NCI-H510A treated with DMSO at 0.1 percent for 48 hours (cell line): Measurements from ENCODE around the gene CCL13.

Experiments
- DNase-seq: peaks from one replicate; lab custom pipeline; 2025; lab: John Stamatoyannopoulos, UW

The CCL13 gene

GRCh38 chr17:34363183-34363661 is 6.9 kb downstream of the CCL13 start, which contains the start of gene CCL1:
Gene CCL1 (minus strand): TSS chr17:34363233. CDS start chr17:34363161, 72 bp downstream.
- no peak for DNase-seq

- DNase-seq: no peak
These were observed 8.5 kb downstream of the CCL13 start for GRCh38 chr17:34364751-34365150.

DNA sequence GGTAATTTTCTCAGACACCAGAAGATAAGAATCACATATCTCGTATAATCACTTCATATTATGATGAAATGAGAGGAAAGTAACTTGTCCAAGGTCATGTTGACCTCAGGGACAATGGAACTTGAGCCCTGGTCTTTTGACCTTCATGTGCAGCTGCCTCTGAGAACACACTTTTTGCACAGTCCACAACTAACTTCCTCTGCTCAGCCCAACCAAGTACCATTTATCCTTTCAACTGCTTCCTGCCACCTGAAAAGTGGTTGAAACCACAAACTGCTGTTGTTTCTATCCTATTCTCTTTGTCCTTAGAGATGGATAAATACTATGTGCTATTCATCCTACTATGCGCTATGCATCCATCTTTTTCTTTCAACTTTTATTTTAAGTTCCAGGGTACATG is 9.1 kb downstream of the CCL13 start:
- no peak for DNase-seq

DNA sequence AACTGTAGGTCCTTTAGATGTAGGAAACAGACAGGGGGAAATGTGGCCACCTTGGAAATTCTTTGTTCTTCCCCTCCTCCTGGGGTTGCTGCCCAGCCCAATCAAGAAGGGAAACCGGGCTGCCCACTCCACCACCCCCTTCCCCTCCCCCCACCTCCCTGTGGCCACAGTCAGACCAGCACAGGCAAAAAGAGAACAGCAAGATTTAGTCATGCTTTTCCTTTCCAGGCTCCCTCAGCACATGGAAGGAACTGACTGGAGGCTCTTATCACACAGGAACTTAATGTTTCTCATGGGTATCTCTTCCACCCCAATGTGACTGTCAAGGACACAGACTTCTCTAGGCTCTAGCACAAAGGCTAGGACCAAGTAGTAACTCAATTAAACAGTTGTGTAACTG is 9.7 kb downstream of the CCL13 start:
- DNase-seq: no peak

GRCh38 chr17:34366529-34367107 is 10.3 kb downstream of the CCL13 start:
- DNase-seq: no peak

- DNase-seq: no peak
These were observed 11.4 kb downstream of the CCL13 start for GRCh38 chr17:34367486-34368195.

DNA sequence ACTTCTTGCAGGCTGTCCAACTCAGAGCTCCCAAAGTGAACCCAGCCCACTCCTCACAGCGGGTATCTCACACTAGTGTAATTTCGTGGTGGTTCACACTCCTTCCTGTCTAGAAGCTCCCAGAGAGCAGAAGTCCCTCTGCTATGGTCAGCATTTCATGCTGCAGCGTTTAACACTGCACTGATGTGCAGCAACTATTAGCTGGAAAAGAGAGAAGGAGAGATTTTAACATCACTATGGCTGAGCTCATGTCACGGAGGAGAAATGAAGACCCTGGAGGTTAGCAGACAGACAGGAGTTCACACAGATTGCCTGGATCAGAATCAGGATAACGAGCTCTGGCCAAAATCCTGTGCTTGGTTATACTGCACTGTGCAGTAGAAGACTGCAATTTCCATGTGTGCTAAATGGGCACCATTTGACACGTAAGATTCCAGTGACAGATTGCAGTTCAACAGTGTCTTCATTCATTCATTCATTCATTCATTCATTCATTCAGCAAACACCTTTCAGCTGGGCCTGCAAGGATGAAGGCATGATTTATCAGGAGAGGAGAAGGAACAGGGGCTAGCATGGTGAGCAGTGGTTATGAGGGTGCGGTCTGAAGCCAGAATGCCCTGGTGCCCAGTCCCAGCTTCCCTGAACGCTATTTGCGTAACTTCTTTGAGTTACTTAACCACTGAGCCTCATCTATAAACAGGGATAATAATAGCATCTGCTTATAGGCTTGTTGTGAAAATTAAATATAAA is 12.1 kb downstream of the CCL13 start:
- no peak for DNase-seq

- no peak for DNase-seq
These were observed 12.7 kb downstream of the CCL13 start for GRCh38 chr17:34368946-34369500.

DNA sequence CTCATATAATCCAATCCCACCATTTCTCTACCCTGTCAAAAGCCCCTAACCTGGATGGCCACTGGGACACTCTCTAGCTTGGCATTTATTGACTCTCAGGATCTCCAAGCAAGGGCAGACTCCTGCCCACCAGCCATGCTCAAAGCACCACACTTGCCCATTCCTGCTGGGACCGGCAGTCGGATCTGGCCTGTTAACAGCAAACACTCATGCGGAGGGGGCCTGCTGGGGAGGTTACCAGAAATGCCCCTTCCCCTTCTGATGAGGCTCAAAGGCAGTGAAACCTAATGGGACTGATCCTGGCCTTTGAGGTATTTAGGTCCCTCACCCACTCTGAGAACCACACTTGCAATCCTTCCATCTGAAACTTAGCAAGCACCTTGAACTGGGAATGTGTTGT is 13.3 kb downstream of the CCL13 start:
- no peak for DNase-seq

DNA sequence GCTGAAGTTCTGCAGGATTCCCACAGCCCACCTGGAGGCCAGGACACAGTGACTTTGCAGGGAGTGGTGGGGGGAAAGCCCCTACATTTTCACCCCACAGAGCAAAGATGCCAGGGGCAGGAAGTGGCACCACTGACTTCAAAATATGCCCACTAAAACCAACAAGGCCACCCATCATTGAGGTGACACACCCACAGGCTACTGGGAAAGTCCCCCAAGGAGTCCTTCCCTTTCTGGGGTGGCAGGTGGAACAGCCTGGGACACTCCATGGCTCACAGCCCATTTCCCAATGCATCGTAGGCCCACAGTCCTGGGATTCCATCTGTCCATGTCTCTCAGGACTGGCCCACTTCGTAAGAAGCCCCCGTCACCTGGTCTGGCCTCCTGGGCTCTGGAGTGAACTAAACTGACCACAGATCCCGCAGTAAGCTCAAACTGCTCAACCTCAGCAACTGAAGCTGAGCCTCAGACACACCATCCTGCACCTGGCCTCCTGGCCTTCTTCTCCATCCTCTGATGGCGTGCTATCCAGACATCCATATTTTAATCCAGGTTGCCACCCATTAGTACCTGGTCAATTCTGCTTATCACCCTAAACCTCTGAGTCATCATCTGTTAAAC is 14.2 kb downstream of the CCL13 start:
- no peak for DNase-seq

- DNase-seq: no peak
These were observed 14.7 kb downstream of the CCL13 start for GRCh38 chr17:34370997-34371395.

DNA sequence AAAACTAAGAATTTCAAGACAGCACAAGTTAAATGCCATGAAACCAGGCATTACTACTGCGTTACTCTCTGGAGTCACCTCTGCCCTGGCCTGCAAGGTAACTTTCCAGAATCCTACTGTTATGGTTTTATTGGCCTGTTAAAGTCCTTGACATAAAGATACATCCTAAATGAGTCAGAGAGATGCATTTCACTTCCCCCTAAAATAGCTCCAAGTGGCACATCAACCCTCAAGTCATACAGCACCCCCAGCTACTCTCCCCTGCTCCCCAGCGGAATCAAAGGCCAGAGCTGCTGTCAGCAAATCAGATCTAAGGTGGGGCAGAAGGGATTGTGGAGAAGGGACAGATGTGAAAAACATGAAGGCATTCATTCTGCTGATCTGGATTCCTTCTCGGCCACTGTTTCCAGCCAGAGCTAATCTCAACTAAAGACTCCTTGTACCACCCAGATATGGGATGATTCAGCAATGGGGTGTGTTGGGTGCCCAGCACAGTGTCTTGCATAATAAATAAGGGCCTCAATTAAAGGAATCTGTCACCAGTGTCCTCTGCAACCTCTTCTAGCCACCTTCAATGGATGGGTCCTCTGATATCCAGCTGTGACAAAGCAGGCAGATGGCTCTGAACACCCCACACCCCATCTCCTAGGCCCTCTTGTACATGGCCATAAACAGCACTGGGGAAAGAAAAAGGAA is 15.3 kb downstream of the CCL13 start:
- DNase-seq: no peak

- no peak for DNase-seq
These were observed 18.2 kb downstream of the CCL13 start for GRCh38 chr17:34374457-34374856.

- DNase-seq: no peak
These were observed 19.2 kb downstream of the CCL13 start for GRCh38 chr17:34375426-34375997.

DNA sequence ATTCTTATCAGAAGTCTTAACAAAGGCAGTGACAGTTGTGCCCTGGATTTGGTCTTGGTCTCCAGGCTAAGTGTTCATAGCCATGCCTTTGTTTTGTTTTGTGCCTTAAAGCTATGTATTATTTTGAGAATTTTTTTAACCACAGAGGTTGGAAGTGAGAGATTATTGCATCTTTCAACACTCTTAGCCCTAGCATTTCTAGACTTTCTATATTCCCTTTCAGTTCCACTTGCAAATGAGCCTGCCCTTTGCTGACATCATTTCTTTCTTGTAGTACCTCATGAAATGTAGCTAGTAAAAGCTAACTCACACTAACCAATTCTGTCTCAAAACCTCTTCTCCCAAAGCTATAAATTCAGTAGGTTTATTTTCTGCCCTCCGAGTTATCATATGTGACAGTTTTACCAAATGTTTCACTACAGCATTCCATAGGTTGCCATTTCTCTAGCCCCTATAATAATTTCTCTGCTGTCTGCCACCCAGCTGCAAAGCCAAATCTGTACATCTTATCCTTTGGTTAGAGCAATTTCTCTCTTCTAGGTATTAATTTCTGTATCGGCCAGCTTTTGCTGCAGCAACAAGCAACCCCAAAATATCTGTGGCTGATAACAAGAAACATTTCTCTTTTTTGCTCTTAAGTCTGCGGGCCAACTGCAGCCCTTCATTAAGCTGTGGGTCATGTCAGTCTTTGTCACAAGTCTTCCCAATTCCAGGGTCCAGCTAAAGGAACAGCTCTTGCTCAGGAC is 21.0 kb downstream of the CCL13 start:
- no peak for DNase-seq

DNA sequence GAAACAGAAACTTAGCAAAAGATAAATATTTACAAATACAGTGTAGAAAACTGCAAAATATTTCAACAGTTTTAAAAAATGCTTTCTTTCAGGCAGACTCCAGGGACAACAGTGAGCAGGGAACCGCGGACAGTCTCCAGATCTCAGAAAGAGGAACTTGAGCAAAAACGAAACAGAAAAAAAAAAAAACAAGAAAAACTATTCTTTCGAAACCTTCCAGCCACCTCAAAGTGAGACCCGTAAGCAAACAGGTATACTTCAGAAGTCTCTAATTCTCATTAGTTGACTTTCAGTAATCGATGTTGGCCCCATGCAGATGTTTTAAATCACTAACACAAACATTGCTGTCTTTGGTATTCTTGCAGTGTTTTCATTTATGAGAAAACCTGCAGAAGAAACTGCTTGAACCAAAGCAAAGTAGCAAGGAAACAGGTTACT is 22.4 kb downstream of the CCL13 start:
- no peak for DNase-seq

DNA sequence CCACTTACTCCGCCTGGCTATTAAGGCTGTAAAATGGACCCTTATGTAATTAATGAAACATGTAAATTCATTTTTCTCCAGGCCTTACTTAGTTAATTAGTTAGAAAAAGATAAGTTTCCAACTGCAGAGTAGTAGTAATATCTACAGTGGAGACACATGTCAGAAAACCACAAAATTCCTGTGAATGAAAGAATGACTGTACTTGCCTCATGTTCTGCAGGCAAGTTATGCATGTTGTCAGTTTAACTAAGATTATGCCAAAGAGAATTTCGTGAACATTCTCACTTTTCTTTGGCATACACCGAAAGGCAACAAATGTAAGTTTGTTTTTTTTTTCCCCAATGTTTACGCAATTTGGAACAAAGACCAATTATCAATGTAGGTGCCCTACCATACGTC is 23.6 kb downstream of the CCL13 start:
- DNase-seq: no peak

DNA sequence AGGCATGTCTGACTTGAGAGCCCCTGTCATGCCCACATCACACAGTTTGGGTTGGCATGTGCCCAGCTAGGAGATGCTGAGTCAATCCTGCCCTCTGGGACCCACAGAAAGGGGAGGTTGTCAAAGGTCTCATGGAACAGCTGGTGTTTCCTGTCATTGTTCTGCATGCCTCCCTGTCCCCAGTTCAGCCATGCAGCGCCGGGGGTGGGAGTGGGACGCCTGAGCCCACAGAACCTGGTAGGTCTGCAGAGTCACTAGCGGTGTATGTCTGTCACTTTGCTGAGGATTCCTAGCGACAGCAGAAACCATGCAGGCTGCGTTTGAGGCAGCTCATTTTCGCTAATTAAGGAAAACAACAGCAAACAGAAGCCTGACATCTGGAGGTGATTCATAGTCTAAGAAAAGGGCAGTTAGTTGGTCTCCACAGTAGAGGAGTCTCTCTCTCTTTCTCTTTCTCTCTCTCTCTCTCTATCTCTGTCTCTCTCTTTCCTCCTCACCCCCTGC is 26.4 kb downstream of the CCL13 start:
- DNase-seq: no peak

DNA sequence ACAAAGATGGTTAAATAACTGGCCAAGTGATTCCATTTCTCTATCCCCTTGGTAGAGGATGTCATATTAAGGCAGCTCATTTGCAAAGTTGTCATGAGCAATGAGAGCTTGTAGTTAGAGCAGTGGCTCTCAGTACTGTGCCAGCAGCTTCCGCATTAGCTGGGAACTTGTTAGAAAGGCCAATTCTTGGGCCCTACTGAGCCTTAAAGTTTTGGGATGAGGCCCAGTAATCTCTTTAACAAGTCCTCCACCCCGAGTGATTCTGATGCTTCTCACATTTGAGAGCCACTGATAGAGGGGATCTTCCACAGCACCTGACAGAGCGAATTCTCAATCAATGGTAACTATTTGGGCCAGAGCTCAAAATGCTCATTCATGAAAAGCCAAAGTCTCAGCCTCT is 26.9 kb downstream of the CCL13 start:
- no peak for DNase-seq

- DNase-seq: no peak
These were observed 28.0 kb downstream of the CCL13 start for GRCh38 chr17:34384271-34384670.
